Epidermal melanocyte (primary cell): ENCODE measurements around the gene EIF3D.
A peak's percentile ranks its signal among the peaks of the same experiment; 100 is the strongest.

ENCODE experiments used
- DNase-seq: peaks from one replicate; pipeline ENCODE4 v3.0.0; 2011; ENCODE audit warnings: low spot score; ENCODE audit not compliant: insufficient read length

EIF3D gene

DNA sequence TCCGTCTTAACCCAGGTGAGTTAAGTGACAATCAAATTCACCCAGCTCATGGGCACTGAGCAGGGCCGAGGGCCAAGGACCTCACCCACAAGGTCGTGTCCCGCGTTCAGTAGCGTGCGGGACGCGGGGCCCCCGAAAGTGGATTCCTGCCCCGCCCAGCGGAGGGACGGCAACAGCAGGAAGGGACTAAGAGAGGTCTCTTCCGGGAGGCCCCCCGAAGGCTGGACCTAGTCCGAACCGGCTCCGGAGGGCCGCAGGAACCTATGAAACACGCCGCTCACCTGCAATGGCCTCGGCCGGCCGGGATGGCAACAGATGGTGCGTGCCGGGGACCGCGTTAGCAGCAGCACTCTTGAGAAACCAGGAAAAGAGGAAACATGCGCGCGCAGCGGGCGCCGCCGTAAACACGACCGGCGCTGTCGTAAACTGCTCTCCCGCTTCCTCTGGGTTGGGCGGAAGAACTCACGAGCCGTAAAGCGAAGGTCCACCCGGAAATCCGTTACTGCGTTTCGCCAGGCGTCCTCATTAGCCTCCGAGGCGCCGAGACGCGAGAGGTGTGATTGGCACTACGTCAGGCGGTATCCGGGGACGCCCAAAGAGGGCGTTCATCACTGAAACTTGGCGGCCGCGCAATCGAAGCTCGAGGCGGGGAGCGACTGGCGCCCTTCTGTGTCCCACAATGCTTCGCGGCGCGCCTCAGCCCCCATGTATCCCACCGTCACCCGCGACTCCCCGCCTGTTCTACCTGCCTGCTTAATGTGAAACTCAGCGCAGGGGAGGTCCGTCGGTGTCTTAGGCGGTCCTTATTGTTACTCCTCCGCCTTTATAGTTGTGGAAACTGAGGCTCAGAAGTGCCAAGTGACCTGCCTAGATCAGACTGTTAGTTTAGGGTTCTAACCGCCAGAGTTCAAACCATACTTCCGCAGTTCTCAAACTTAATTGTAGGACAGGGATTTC is at the start of gene EIF3D:
Gene EIF3D (minus strand): TSS at position 372 of the 957 bp plus-strand sequence. CDS start 3,045 bp downstream, outside the sequence.
- DNase-seq: peak; percentile 64

GRCh38 chr22:36578619-36579018 is 49.7 kb upstream of the EIF3D start:
- no peak for DNase-seq

GRCh38 chr22:36577019-36577418 is 48.1 kb upstream of the EIF3D start:
- peak; percentile 51 for DNase-seq

- DNase-seq: no peak
These were observed 45.8 kb upstream of the EIF3D start for GRCh38 chr22:36574728-36575127.

DNA sequence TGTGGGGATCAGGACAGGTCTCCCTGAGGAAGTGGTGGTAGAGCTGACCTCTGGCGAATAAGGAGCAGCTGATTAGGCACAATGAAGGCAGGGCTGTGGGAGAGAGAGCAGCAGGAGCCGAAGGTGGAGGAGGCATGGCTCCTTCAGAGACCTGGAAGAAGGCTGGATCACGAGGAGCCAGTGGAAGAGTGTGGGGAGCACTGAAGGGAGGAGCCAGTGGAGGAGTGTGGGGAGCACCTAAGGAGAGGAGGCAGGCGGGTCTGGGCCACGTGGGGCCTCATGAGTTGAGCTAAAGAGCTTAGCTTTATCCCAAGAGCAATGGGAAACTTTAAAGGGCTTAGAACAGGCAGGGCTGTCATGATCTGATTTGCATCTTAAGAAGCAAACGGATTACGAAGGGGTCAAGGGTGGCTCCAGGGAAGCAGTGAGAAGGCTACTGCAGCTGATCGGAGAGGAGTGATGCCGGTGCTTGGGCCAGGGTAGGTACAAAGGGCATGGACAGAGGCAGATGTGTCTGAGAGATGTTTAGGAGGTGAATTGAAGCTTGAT is 44.9 kb upstream of the EIF3D start:
- no peak for DNase-seq

- DNase-seq: no peak
These were observed 43.0 kb upstream of the EIF3D start for GRCh38 chr22:36571991-36572390.

- DNase-seq: no peak
These were observed 41.0 kb upstream of the EIF3D start for GRCh38 chr22:36569999-36570398.

DNA sequence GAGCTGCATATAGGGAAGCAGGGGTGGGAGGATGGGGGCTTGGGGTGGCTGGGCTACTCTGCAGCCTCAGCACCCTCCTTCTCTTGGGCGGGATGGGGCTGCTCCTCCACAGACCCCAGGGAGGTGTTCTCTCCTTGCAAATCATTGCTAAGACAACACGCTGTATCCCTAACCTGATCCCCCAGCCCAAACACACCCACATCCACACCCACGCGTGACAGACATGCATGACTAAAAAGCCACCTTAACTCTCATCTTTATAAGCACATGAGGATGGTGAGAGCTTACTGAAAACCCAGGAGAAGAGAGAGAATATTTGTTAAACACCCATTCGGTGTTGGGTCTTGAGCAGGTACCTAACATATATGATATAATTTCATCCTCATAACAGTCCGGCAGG is 39.9 kb upstream of the EIF3D start:
- no peak for DNase-seq

GRCh38 chr22:36566720-36567119 is 37.8 kb upstream of the EIF3D start:
- no peak for DNase-seq

DNA sequence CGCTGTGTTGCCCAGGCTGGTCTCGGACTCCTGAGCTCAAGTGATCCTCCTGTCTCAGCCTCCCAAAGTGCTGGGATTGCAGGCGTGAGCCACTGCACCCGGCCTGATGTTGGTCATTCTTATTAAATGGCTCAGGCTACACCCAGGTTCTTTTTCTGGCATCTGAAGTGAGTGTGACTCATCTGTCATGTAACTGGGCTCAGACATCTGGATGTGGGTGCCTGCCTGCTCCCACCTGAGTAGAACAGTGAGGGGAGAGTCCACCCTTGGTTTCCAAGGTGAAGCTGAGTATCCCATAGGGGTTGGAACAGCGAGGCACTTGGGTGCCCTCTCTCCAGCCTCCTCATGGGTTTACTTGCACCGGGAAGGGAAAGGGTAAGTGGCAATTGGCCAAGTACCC is 36.7 kb upstream of the EIF3D start:
- DNase-seq: no peak

- DNase-seq: no peak
These were observed 36.2 kb upstream of the EIF3D start for GRCh38 chr22:36565159-36565507.

DNA sequence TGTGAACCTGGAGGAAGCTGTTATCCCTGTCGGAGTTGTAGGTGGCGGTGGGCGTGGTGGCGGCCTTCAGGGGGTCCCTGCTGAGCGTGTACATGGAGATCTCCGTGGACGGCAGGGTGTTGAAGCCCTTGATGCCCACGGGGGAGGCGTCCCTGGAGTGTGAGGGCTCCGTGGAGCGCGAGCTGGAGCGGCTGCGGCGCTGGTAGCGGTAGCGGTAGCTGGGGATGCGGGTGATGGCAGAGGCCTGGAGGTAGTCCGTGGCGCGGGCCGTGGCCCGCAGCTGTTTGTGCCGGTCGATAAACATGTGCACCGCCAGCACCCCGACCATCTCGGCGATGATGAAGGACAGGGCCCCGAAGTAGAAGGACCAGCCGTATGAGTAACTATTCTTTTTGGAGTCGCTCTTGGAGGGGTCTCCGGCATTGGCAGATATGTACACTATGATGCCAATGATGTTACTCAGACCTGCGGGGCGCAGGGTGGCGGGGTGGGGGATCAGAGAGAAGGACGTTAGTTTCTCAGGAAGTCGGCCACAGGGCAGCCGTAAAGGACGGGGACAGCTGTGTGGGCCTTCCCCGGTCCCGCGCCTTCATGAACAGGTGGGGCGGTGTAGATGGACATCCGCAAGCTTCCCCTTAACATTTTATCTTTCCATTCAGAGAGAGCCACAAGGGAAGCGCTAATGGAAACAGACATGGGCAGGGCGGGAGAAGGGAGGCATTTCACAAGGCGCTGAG is 35.6 kb upstream of the EIF3D start:
- no peak for DNase-seq

GRCh38 chr22:36563898-36564297 is 34.9 kb upstream of the EIF3D start:
- no peak for DNase-seq

DNA sequence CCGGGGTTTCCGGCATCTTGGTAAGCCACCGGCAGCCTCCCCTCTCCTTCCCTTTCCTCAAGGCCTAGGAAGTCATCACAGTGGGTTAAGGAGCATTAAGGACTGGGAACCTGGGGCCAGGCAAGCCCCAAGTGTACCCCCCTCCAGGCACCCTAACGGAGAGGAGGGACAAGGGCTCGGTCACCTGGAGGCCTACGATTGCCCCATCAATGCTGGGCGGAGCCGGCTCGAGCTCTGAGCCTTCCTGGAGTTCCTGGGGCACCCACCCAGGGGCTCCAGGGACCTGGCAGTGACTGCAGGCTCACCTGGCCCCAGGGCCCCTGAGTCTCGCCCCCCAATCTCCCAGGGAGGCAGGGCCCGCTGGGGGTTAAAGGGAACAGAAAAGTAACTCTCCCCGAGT is 34.5 kb upstream of the EIF3D start:
- no peak for DNase-seq

- no peak for DNase-seq
These were observed 34.0 kb upstream of the EIF3D start for GRCh38 chr22:36563001-36563400.

- DNase-seq: no peak
These were observed 33.4 kb upstream of the EIF3D start for GRCh38 chr22:36562261-36562835.

- DNase-seq: no peak
These were observed 32.4 kb upstream of the EIF3D start for GRCh38 chr22:36561291-36561811.

DNA sequence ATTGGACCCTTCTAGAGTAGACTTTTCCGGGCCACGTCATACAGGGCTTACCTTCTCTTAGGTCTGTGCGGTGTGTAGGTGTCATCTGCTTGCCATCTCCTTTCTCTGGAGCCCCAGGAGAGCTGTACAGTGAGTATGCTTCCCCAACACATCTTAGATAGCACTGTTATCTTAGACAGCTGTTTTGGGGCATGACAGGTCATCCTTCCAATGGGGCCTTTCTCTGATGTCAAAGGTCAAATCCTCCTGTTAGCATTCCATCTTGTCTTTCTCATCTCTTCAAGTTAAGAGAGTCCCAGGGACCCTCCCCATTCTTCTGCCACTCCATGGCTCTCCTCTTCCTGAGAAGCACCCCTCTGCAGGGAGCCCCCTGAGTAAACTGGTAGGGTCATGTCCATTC is 31.0 kb upstream of the EIF3D start:
- no peak for DNase-seq

- no peak for DNase-seq
These were observed 25.1 kb upstream of the EIF3D start for GRCh38 chr22:36554098-36554497.

GRCh38 chr22:36552289-36552688 is 23.3 kb upstream of the EIF3D start:
- no peak for DNase-seq

- no peak for DNase-seq
These were observed 21.9 kb upstream of the EIF3D start for GRCh38 chr22:36550701-36551495.
